ENCODE measurements around the gene PLD5.

The PLD5 gene

GRCh38 chr1:242033447-242033846, 491.1 kb downstream of the PLD5 start:
- DNase-seq: no peak

Data from activated CD4-positive, alpha-beta T cell treated with anti-CD3 and anti-CD28 coated beads for 1 hour (primary cell).